ENCODE measurements around the gene TRAF4. TPM values are rescaled to one million over a fixed set of nuclear protein-coding genes. Genes with fewer than 3 reads are reported as not detected.

Gene TRAF4
- total RNA-seq, 1 experiment from 2014 or later = 227 TPM

GRCh38 chr17:28700830-28701492 is 42.9 kb upstream of the TRAF4 start:
- Mint-ChIP-seq H3K4me1 (peaks cover 19 to 21% of the 10 kb centered on the region in 2 experiments), H3K27ac (peak overlapping the region in 1 of 3 experiments; percentile 35; a peak in 2 of 7 replicates), H3K36me3 (ENCODE audit: insufficient read depth in 1 of 3, low read depth in 3 of 3) (peaks cover 40 to 90% (median 81%) of the 10 kb centered on the region in 3 experiments; a peak in 6 of 7 replicates), H3K9me3 (no peaks in the 10 kb centered on the region), H3K27me3 (ENCODE audit: low read depth) (no peaks in the 10 kb centered on the region), H3K4me3 (peak overlapping the region in 1 of 2 experiments; percentile 54; a peak in 1 of 5 replicates)
- peak; percentile 19; the same call in 1 of the 3 replicates for TF ChIP-seq CTCF (conservative IDR thresholded peaks at IDR 0.05)
- Histone ChIP-seq H2BK12ac (ENCODE audit: insufficient read length, low read depth, low read length) (no peak overlapping the region), H4K5ac (ENCODE audit: insufficient read length, low read depth, low read length) (no peak overlapping the region), H3K27me3 (ENCODE audit: insufficient read depth, low read length) (no peaks in the 10 kb centered on the region), H3K18ac (ENCODE audit: insufficient read length, low read depth, low read length) (no peak overlapping the region), H2BK15ac (ENCODE audit: low read depth, low read length) (no peak overlapping the region), H3K9ac (ENCODE audit: extremely low read depth, insufficient read length, low read length) (no peak overlapping the region), H3K4me1 (ENCODE audit: insufficient read depth, low read length) (no peaks in the 10 kb centered on the region), H2BK5ac (ENCODE audit: insufficient read length, low read length) (no peak overlapping the region), H3K79me2 (ENCODE audit: insufficient read depth, low read length) (no peaks in the 10 kb centered on the region), H3K9me3 (ENCODE audit: control insufficient read depth, low read depth, low read length) (no peaks in the 10 kb centered on the region), H3K4ac (ENCODE audit: low read depth, low read length) (no peak overlapping the region), H4K8ac (replicated peaks; ENCODE audit: insufficient read length, low read depth, low read length) (no peak overlapping the region), H2BK120ac (ENCODE audit: low read depth, low read length, poor library complexity, severe bottlenecking) (no peak overlapping the region), H3K79me1 (ENCODE audit: insufficient read depth, low read depth, low read length, poor library complexity, severe bottlenecking) (no peaks in the 10 kb centered on the region), H2AFZ (ENCODE audit: low read length) (no peak overlapping the region), H3K14ac (ENCODE audit: insufficient read depth, low read length) (no peak overlapping the region), H3K4me2 (ENCODE audit: insufficient read depth, insufficient read length, low read length) (no peak overlapping the region), H4K91ac (ENCODE audit: insufficient read length, low read depth, low read length) (no peak overlapping the region), H4K20me1 (ENCODE audit: control insufficient read depth, insufficient read depth, insufficient read length) (peaks cover 4% of the 10 kb centered on the region), H2AK5ac (ENCODE audit: insufficient read length, low read length) (no peak overlapping the region), H2BK20ac (ENCODE audit: low read depth, low read length, poor library complexity, severe bottlenecking) (no peak overlapping the region), H3K27ac (ENCODE audit: insufficient read length, low read depth, low read length) (no peak overlapping the region), H3T11ph (ENCODE audit: low read length) (no peak overlapping the region), H3K23me2 (ENCODE audit: insufficient read length, low read depth, low read length, poor library complexity, severe bottlenecking) (no peaks in the 10 kb centered on the region), H3K56ac (ENCODE audit: insufficient read length, low read depth, low read length) (no peak overlapping the region), H3K23ac (ENCODE audit: insufficient read length, low read depth, low read length) (no peak overlapping the region)
- no peak for DNase-seq
- whole genome bisulfite sequencing (ENCODE audit: extremely low coverage, insufficient read length, low lambda C conversion rate) = no CpG with 5 or more reads among the region's 10 CpGs
